GM18517 (cell line): ENCODE measurements around the gene ST6GALNAC2.
"Not testable (repeated sequence)": the region's sequence is repeated elsewhere in the genome, so short reads cannot be mapped to it uniquely, and the experiment has no call there.

Experiments
- ATAC-seq: cut with Tn5 transposase; IDR thresholded peaks from one replicate; pipeline ENCODE4 v1.9.1; 2021; ENCODE audit warnings: mild to moderate bottlenecking, moderate library complexity; ENCODE audit not compliant: unreplicated experiment

Gene ST6GALNAC2

GRCh38 chr17:76528528-76529223 is 57.0 kb downstream of the ST6GALNAC2 start:
- no peak for ATAC-seq

- ATAC-seq, result peak; percentile 38
Measured at GRCh38 chr17:76528156-76528527, 57.5 kb downstream of the ST6GALNAC2 start.

GRCh38 chr17:76527430-76528111 is 58.1 kb downstream of the ST6GALNAC2 start:
- peak; percentile 48 for ATAC-seq

GRCh38 chr17:76527016-76527415 is 58.6 kb downstream of the ST6GALNAC2 start:
- ATAC-seq, result not testable (repeated sequence)

- ATAC-seq, result not testable (repeated sequence)
Measured at GRCh38 chr17:76525513-76525833, 60.2 kb downstream of the ST6GALNAC2 start.

GRCh38 chr17:76524598-76525512 is 60.8 kb downstream of the ST6GALNAC2 start:
- no peak for ATAC-seq

- ATAC-seq, result no peak
Measured at GRCh38 chr17:76523084-76524037, 62.3 kb downstream of the ST6GALNAC2 start.

- ATAC-seq, result not testable (repeated sequence)
Measured at GRCh38 chr17:76521683-76522082, 64.0 kb downstream of the ST6GALNAC2 start.

DNA sequence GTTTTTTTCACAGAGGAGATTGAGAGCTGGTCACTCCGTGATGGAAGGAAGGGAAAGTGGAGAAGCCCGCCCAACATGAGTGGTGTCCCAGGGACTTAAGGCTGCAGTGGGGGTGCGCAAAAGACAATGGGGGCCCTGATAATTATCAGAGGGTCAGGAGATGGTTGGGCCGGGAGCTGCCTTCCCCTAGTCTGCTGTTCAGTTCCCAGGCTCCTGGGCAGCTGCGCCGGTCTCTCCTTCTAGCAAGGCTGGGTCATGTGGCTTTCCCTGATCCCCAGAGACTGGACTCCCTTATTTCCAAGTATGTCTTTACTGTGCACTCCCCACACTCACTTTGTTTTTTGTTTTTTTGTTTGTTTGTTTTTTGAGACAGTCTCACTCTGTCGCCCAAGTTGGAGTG is 64.4 kb downstream of the ST6GALNAC2 start:
- no peak for ATAC-seq

DNA sequence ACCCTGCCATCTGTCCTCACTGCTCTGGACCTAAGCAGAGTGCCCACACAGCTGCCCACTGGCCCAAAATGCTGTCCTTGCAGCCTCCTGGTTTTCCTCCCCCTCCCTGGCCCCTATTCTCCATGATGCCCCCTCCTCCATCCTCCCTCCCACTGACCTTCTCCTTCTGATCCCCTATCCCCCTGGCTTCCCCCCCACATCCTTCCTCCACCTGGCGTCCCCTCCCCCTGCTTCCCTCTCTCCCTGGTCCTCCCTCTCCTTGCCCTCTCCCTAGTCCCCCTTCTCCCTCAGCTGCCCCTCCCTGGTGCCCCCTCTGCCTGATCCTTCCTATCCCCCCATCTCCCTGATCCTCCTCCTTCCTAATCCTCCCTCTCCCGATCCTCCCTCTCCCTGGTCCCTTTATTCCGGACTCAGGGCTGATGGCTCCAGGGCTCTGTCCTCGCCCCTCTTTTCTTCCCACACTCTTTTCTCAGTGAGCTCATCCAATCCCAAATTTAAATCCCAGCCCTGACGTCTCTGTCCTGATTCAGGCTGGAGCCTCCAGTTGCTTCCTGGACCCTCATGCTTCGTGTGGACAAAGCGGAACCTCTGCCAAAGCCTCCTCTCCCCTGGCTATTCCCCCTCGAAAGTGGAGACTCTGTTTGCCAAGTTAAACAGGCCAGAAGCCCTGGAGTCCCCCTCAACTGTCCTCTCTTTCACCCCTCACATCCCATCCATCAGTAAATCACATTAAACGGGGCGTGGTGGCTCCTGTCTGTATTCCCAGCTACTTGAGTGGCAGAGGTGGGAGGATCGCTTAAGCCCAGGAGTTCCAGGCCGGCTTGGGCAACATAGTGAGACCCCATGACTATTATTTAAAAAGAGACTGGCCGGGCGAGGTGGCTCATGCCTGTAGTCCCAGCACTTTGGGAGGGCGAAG is 66.4 kb downstream of the ST6GALNAC2 start:
- no peak for ATAC-seq

DNA sequence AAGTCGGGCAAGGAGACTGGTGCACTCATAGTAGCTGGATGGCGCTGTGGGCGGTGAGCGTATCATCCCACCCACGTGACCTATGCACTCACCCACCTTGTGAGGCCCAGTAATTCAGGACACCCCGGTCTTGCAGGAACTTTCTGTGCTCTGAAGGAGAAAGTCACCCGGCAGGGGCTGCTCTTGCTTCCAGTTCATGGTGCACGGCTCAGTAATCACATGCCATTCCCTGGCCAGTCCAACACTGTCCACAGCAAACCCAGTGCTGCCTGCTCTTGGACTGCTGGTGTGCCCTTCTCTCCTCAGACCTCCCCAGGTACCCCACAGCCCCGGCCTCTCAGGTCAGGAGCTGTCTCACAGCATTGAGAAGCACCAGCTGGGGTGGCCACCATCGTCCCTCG is 68.0 kb downstream of the ST6GALNAC2 start:
- ATAC-seq, result no peak
